Neural cell (in vitro differentiated cells): Measurements from ENCODE around the gene RGS19. TPM values are rescaled to one million over a fixed set of nuclear protein-coding genes. Genes with fewer than 3 reads are reported as not detected.

ENCODE experiments used
- H2AFZ ChIP-seq: fragments of 200-600, 300-800 bp; sonication (generic), shearing (Covaris generic); 2 replicates; pipeline ENCODE4 v1.6.0; 2014; ENCODE audit warnings: low read depth, mild to moderate bottlenecking, antibody characterized with exemption, low read length, moderate library complexity
- H3F3A ChIP-seq: fragments of 200-600 bp; shearing (Covaris generic); 2 replicates; pipeline ENCODE4 v1.6.1; 2016; ENCODE audit warnings: mild to moderate bottlenecking, moderate library complexity, mixed read lengths, antibody characterized with exemption, low read length; ENCODE audit not compliant: insufficient read depth, poor library complexity, severe bottlenecking
- H3K27ac ChIP-seq: fragments of 200-600, 300-800 bp; sonication (generic), shearing (Covaris generic); 2 replicates; pipeline ENCODE4 v1.5.1; 2014; ENCODE audit warnings: mild to moderate bottlenecking, low read length, moderate library complexity
- H3K27me3 ChIP-seq: fragments of 300-800, 200-600 bp; sonication (generic), shearing (Covaris generic); 2 replicates; pipeline ENCODE4 v1.6.0; 2014; ENCODE audit warnings: mild to moderate bottlenecking, low read depth, low read length, moderate library complexity; ENCODE audit not compliant: insufficient read depth
- H3K36me3 ChIP-seq: fragments of 300-800, 200-600 bp; sonication (generic), shearing (Covaris generic); 2 replicates; pipeline ENCODE4 v1.5.1; 2014; ENCODE audit warnings: mild to moderate bottlenecking, antibody characterized with exemption, low read length, moderate library complexity; ENCODE audit not compliant: insufficient read depth
- H3K4me2 ChIP-seq: fragments of 300-800, 200-600 bp; sonication (generic), shearing (Covaris generic); 2 replicates; pipeline ENCODE4 v1.6.0; 2014; ENCODE audit warnings: mild to moderate bottlenecking, low read length
- H3K4me3 ChIP-seq: fragments of 300-800, 200-600 bp; sonication (generic), shearing (Covaris generic); 2 replicates; pipeline ENCODE4 v1.5.1; 2014; ENCODE audit warnings: mild to moderate bottlenecking, low read length, moderate library complexity
- H3K79me2 ChIP-seq: fragments of 200-600 bp; shearing (Covaris generic); replicated peaks from 2 replicates; pipeline ENCODE4 v1.6.0; 2014; ENCODE audit warnings: mild to moderate bottlenecking, low read length, moderate library complexity; ENCODE audit not compliant: insufficient read depth
- H3K9ac ChIP-seq: fragments of 300-800, 200-600 bp; sonication (generic), shearing (Covaris generic); 2 replicates; pipeline ENCODE4 v1.6.1; 2016; ENCODE audit warnings: mild to moderate bottlenecking, low read length, mixed read lengths
- H3K9me2 ChIP-seq: fragments of 200-600 bp; shearing (Covaris generic); 2 replicates; pipeline ENCODE4 v1.6.1; 2016; ENCODE audit warnings: mild to moderate bottlenecking, low read length, mixed read lengths; ENCODE audit not compliant: insufficient read depth
- H3K9me3 ChIP-seq: fragments of 200-600, 300-800 bp; sonication (generic), shearing (Covaris generic); 2 replicates; pipeline ENCODE4 v1.6.1; 2016; ENCODE audit warnings: mild to moderate bottlenecking, mixed run types, low read length, moderate library complexity, mixed read lengths
- H4K20me1 ChIP-seq: fragments of 200-600 bp; shearing (Covaris generic); 2 replicates; pipeline ENCODE4 v1.6.1; 2016; ENCODE audit warnings: mild to moderate bottlenecking, mixed run types; ENCODE audit not compliant: insufficient read depth
- EP300 ChIP-seq: fragments of 450-650 bp; conservative IDR thresholded peaks from 2 replicates; pipeline ENCODE4 v1.6.1; 2014; ENCODE audit warnings: antibody characterized with exemption, mild to moderate bottlenecking, moderate library complexity; ENCODE audit not compliant: poor library complexity, severe bottlenecking
- EZH2 ChIP-seq: fragments of 200-600, 300-800 bp; shearing (Covaris generic), sonication (generic); IDR thresholded peaks from 2 replicates; pipeline ENCODE4 v1.6.1; 2014; ENCODE audit warnings: antibody characterized with exemption, low read length, borderline replicate concordance, mild to moderate bottlenecking; ENCODE audit not compliant: insufficient read depth, poor library complexity, severe bottlenecking
- MXI1 ChIP-seq: fragments of 450-650 bp; conservative IDR thresholded peaks from 2 replicates; pipeline ENCODE4 v1.6.1; 2014; ENCODE audit warnings: antibody characterized with exemption, mild to moderate bottlenecking; ENCODE audit not compliant: poor library complexity, severe bottlenecking
- POLR2AphosphoS5 ChIP-seq: IDR thresholded peaks from 2 replicates; pipeline ENCODE4 v1.6.1; 2012
- RAD21 ChIP-seq: fragments of 450-650 bp; conservative IDR thresholded peaks from 2 replicates; pipeline ENCODE4 v1.6.1; 2014; ENCODE audit warnings: antibody characterized with exemption, mild to moderate bottlenecking, moderate library complexity
- SMC3 ChIP-seq: fragments of 450-650 bp; conservative IDR thresholded peaks from 2 replicates; pipeline ENCODE4 v1.6.1; 2014; ENCODE audit warnings: antibody characterized with exemption, mild to moderate bottlenecking, moderate library complexity; ENCODE audit not compliant: poor library complexity
- TAF1 ChIP-seq: IDR thresholded peaks from 2 replicates; pipeline ENCODE4 v1.6.1; 2012; ENCODE audit warnings: low read depth
- polyA plus RNA-seq: library from polyadenylated mRNA; depleted of rRNA; stranded (reverse); fragments of >200 nt; gene quantifications from 2 replicates; pipeline ENCODE4 v1.2.3, GENCODE V29; 2014
- TF ChIP-seq, protein P1 (sequence below): IDR thresholded peaks from 2 replicates; pipeline ENCODE4 v1.6.1; 2012; ENCODE audit warnings: borderline replicate concordance
- TF ChIP-seq, protein P2 (sequence below): fragments of 450-650 bp; IDR thresholded peaks from 2 replicates; pipeline ENCODE4 v1.5.1; 2014; ENCODE audit warnings: antibody characterized with exemption, mild to moderate bottlenecking, moderate library complexity; ENCODE audit not compliant: poor library complexity, severe bottlenecking

The RGS19 gene
- polyA plus RNA-seq, 1 donor from 2014 or later: 3.4 TPM

GRCh38 chr20:64035933-64036345, 43.4 kb downstream of the RGS19 start, which contains the start of gene C20orf204:
C20orf204 (plus strand) TSS chr20:64036182; CDS start chr20:64036324, 142 bp downstream.
- no peaks in the 10 kb centered on the region for H3K36me3 ChIP-seq

GRCh38 chr20:64035066-64035932, 44.0 kb downstream of the RGS19 start:
- no peaks in the 10 kb centered on the region for H4K20me1 ChIP-seq
- H2AFZ ChIP-seq: no peak overlapping the region
- no peak overlapping the region for H3K9ac ChIP-seq
- no peaks in the 10 kb centered on the region for H3K9me3 ChIP-seq
- no peaks in the 10 kb centered on the region for H3K79me2 ChIP-seq
- H3K36me3 ChIP-seq: no peaks in the 10 kb centered on the region
- H3F3A ChIP-seq: no peaks in the 10 kb centered on the region
- H3K4me2 ChIP-seq: no peak overlapping the region
- H3K27me3 ChIP-seq: peaks cover 36% of the 10 kb centered on the region
- TF ChIP-seq MXI1: no peak
- no peak for TF ChIP-seq TAF1
- TF ChIP-seq, protein P1, sequence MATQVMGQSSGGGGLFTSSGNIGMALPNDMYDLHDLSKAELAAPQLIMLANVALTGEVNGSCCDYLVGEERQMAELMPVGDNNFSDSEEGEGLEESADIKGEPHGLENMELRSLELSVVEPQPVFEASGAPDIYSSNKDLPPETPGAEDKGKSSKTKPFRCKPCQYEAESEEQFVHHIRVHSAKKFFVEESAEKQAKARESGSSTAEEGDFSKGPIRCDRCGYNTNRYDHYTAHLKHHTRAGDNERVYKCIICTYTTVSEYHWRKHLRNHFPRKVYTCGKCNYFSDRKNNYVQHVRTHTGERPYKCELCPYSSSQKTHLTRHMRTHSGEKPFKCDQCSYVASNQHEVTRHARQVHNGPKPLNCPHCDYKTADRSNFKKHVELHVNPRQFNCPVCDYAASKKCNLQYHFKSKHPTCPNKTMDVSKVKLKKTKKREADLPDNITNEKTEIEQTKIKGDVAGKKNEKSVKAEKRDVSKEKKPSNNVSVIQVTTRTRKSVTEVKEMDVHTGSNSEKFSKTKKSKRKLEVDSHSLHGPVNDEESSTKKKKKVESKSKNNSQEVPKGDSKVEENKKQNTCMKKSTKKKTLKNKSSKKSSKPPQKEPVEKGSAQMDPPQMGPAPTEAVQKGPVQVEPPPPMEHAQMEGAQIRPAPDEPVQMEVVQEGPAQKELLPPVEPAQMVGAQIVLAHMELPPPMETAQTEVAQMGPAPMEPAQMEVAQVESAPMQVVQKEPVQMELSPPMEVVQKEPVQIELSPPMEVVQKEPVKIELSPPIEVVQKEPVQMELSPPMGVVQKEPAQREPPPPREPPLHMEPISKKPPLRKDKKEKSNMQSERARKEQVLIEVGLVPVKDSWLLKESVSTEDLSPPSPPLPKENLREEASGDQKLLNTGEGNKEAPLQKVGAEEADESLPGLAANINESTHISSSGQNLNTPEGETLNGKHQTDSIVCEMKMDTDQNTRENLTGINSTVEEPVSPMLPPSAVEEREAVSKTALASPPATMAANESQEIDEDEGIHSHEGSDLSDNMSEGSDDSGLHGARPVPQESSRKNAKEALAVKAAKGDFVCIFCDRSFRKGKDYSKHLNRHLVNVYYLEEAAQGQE: no peak
- no peak for TF ChIP-seq RAD21
- no peak for TF ChIP-seq EZH2
- no peak for TF ChIP-seq POLR2AphosphoS5
- TF ChIP-seq EP300: no peak
- TF ChIP-seq, protein P2, sequence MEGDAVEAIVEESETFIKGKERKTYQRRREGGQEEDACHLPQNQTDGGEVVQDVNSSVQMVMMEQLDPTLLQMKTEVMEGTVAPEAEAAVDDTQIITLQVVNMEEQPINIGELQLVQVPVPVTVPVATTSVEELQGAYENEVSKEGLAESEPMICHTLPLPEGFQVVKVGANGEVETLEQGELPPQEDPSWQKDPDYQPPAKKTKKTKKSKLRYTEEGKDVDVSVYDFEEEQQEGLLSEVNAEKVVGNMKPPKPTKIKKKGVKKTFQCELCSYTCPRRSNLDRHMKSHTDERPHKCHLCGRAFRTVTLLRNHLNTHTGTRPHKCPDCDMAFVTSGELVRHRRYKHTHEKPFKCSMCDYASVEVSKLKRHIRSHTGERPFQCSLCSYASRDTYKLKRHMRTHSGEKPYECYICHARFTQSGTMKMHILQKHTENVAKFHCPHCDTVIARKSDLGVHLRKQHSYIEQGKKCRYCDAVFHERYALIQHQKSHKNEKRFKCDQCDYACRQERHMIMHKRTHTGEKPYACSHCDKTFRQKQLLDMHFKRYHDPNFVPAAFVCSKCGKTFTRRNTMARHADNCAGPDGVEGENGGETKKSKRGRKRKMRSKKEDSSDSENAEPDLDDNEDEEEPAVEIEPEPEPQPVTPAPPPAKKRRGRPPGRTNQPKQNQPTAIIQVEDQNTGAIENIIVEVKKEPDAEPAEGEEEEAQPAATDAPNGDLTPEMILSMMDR: no peak
- H3K27ac ChIP-seq: no peak overlapping the region
- no peaks in the 10 kb centered on the region for H3K9me2 ChIP-seq
- no peak overlapping the region for H3K4me3 ChIP-seq

More at GRCh38 chr20:64035933-64036345, 43.4 kb downstream of the RGS19 start, which contains the start of gene C20orf204:
- no peak within 1 kb of the TSS for H2AFZ ChIP-seq
- H3K9me2 ChIP-seq: no peaks in the 10 kb centered on the region
- H4K20me1 ChIP-seq: no peaks in the 10 kb centered on the region
- no peak within 1 kb of the TSS for H3K4me3 ChIP-seq
- H3F3A ChIP-seq: no peaks in the 10 kb centered on the region
- H3K9ac ChIP-seq: no peak within 1 kb of the TSS
- H3K27me3 ChIP-seq: peaks cover 42% of the 10 kb centered on the region
- no peaks in the 10 kb centered on the region for H3K9me3 ChIP-seq
- H3K4me2 ChIP-seq: no peak within 1 kb of the TSS
- TF ChIP-seq, protein P1: no peak
- TF ChIP-seq MXI1 (no peak), TAF1 (no peak), POLR2AphosphoS5 (no peak), RAD21 (no peak), EZH2 (no peak), SMC3 (no peak)
- TF ChIP-seq, protein P2: no peak
- no peak within 1 kb of the TSS for H3K27ac ChIP-seq
- no peaks in the 10 kb centered on the region for H3K79me2 ChIP-seq
